Neuronal stem cell (in vitro differentiated cells): ENCODE data around the gene CPEB1.

Experiments
- DNase-seq: peaks from one replicate; pipeline ENCODE4 v3.0.0-alpha.2; 2013; ENCODE audit warnings: low spot score
- H2AFZ ChIP-seq: one replicate; pipeline ENCODE4 v1.6.1; 2013; ENCODE audit warnings: mild to moderate bottlenecking, low read length, inconsistent platforms
- H2AK5ac ChIP-seq: 2 replicates; pipeline ENCODE4 v1.6.1; 2013; ENCODE audit warnings: low read depth, mild to moderate bottlenecking, inconsistent platforms, low read length, moderate library complexity, mixed read lengths
- H2BK120ac ChIP-seq: 2 replicates; pipeline ENCODE4 v1.6.1; 2013; ENCODE audit warnings: low read depth, mild to moderate bottlenecking, inconsistent platforms, low read length, moderate library complexity, mixed read lengths
- H2BK12ac ChIP-seq: one replicate; pipeline ENCODE4 v1.6.1; 2013; ENCODE audit warnings: low read length, inconsistent platforms
- H2BK15ac ChIP-seq: 2 replicates; pipeline ENCODE4 v1.6.1; 2013; ENCODE audit warnings: mild to moderate bottlenecking, low read length, inconsistent platforms, mixed read lengths
- H2BK5ac ChIP-seq: one replicate; pipeline ENCODE4 v1.6.1; 2013; ENCODE audit warnings: inconsistent platforms, mild to moderate bottlenecking, low read length, moderate library complexity
- H3K14ac ChIP-seq: one replicate; pipeline ENCODE4 v1.6.1; 2013; ENCODE audit warnings: low read length, inconsistent platforms
- H3K18ac ChIP-seq: 2 replicates; pipeline ENCODE4 v1.6.1; 2013; ENCODE audit warnings: low read length, inconsistent platforms
- H3K23ac ChIP-seq: 2 replicates; pipeline ENCODE4 v1.6.1; 2013; ENCODE audit warnings: low read depth, mild to moderate bottlenecking, mixed read lengths, low read length, inconsistent platforms; ENCODE audit not compliant: poor library complexity
- H3K27ac ChIP-seq: replicated peaks from 3 replicates; pipeline ENCODE4 v1.5.1; 2013; ENCODE audit warnings: low read length, inconsistent platforms
- H3K27me3 ChIP-seq, 3 experiments: 2 replicates each; pipeline ENCODE4 v1.6.1; 2013; ENCODE audit warnings: low read length in 3 of 3, mild to moderate bottlenecking in 2 of 3, inconsistent platforms in 1 of 3, low read depth in 1 of 3, mixed read lengths in 1 of 3, moderate library complexity in 1 of 3; ENCODE audit not compliant: control insufficient read depth in 3 of 3, insufficient read depth in 3 of 3
- H3K36me3 ChIP-seq, 2 donors: replicated peaks in 1 of 2; 2 replicates each; pipeline ENCODE4 v1.6.1; 2013; ENCODE audit warnings: low read length in 2 of 2; ENCODE audit not compliant: control insufficient read depth in 2 of 2, insufficient read depth in 2 of 2
- H3K4ac ChIP-seq: 2 replicates; pipeline ENCODE4 v1.6.1; 2013; ENCODE audit warnings: inconsistent platforms, mild to moderate bottlenecking, low read length, moderate library complexity
- H3K4me1 ChIP-seq, 2 donors: 1 replicate in 1 of 2; 2 replicates in 1 of 2; pipeline ENCODE4 v1.6.1; 2013; ENCODE audit warnings: low read length in 2 of 2, low read depth in 1 of 2; ENCODE audit not compliant: control insufficient read depth in 2 of 2, insufficient read depth in 1 of 2
- H3K4me2 ChIP-seq: one replicate; pipeline ENCODE4 v1.6.1; 2013; ENCODE audit warnings: mild to moderate bottlenecking, low read length, inconsistent platforms; ENCODE audit not compliant: insufficient read depth, poor library complexity, severe bottlenecking
- H3K4me3 ChIP-seq, 2 donors: 2 replicates each; pipeline ENCODE4 v1.5.1; 2013; ENCODE audit warnings: low read length in 2 of 2, mild to moderate bottlenecking in 2 of 2, inconsistent platforms in 1 of 2, moderate library complexity in 1 of 2
- H3K79me1 ChIP-seq: one replicate; pipeline ENCODE4 v1.6.1; 2013; ENCODE audit warnings: low read depth, mild to moderate bottlenecking, inconsistent platforms, low read length, moderate library complexity
- H3K9ac ChIP-seq: one replicate; pipeline ENCODE4 v1.6.1; 2013; ENCODE audit warnings: mild to moderate bottlenecking, low read depth, low read length, inconsistent platforms; ENCODE audit not compliant: poor library complexity
- H3K9me3 ChIP-seq, 2 donors: replicated peaks in 1 of 2; 2 replicates each; pipeline versions ENCODE3 to v1.6.1; 2013; ENCODE audit warnings: low read length in 2 of 2, mild to moderate bottlenecking in 2 of 2, inconsistent platforms in 1 of 2, low read depth in 1 of 2, mixed read lengths in 1 of 2, moderate library complexity in 1 of 2; ENCODE audit not compliant: control insufficient read depth in 2 of 2, insufficient read depth in 1 of 2
- H4K8ac ChIP-seq: one replicate; pipeline ENCODE4 v1.6.1; 2013; ENCODE audit warnings: low read depth, mild to moderate bottlenecking, inconsistent platforms, low read length, moderate library complexity
- H4K91ac ChIP-seq: one replicate; pipeline ENCODE4 v1.6.1; 2013; ENCODE audit warnings: low read length, low read depth, mild to moderate bottlenecking, inconsistent platforms; ENCODE audit not compliant: poor library complexity
- WGBS, 2 donors: extraction: QIAGEN DNeasy Blood & Tissue Kit; methylation state at CpG; one replicate each; pipeline ENCODE4 v1.1.7; 2013; ENCODE audit warnings: missing lambda C conversion rate in 2 of 2, mixed read lengths in 1 of 2; ENCODE audit not compliant: insufficient read length in 2 of 2, insufficient replicate concordance in 1 of 2; ENCODE audit errors: extremely low coverage in 2 of 2; 5-methylcytosine and 5-hydroxymethylcytosine counted together

The CPEB1 gene

GRCh38 chr15:82572986-82573385 is 74.2 kb downstream of the CPEB1 start:
- Histone ChIP-seq H3K4me2 (no peak overlapping the region), H3K36me3 (no peaks in the 10 kb centered on the region), H3K9me3 (no peaks in the 10 kb centered on the region), H2AFZ (no peak overlapping the region), H3K27me3 (peaks cover 0 to 61% (median 0%) of the 10 kb centered on the region in 3 experiments), H2AK5ac (no peak overlapping the region), H3K4ac (no peak overlapping the region), H2BK120ac (no peak overlapping the region), H3K27ac (no peak overlapping the region), H3K9ac (no peak overlapping the region), H2BK5ac (no peak overlapping the region), H2BK12ac (no peak overlapping the region), H3K18ac (no peak overlapping the region), H4K8ac (no peak overlapping the region), H3K4me3 (no peak overlapping the region), H3K14ac (no peak overlapping the region), H3K23ac (no peak overlapping the region), H2BK15ac (no peak overlapping the region), H3K79me1 (no peaks in the 10 kb centered on the region), H4K91ac (no peak overlapping the region), H3K4me1 (peaks cover 15 to 16% of the 10 kb centered on the region in 2 donors)
- no peak for DNase-seq
- WGBS, 2 donors: no CpG with 5 or more reads among the region's 3 CpGs

GRCh38 chr15:82572311-82572710 is 74.9 kb downstream of the CPEB1 start:
- Histone ChIP-seq H3K4ac (no peak overlapping the region), H3K36me3 (no peaks in the 10 kb centered on the region), H3K27ac (no peak overlapping the region), H3K4me1 (peaks cover 15 to 16% of the 10 kb centered on the region in 2 donors), H3K18ac (peak overlapping the region; percentile 23), H3K23ac (no peak overlapping the region), H2AFZ (peak overlapping the region; percentile 89), H4K91ac (no peak overlapping the region), H2BK15ac (peak overlapping the region; percentile 9), H2BK120ac (no peak overlapping the region), H3K14ac (peak overlapping the region; percentile 14), H3K4me2 (no peak overlapping the region), H3K9ac (no peak overlapping the region), H2BK5ac (no peak overlapping the region), H3K27me3 (peaks cover 0 to 67% (median 0%) of the 10 kb centered on the region in 3 experiments), H4K8ac (no peak overlapping the region), H3K9me3 (no peaks in the 10 kb centered on the region), H2AK5ac (no peak overlapping the region), H2BK12ac (no peak overlapping the region), H3K4me3 (no peak overlapping the region), H3K79me1 (no peaks in the 10 kb centered on the region)
- WGBS, 2 donors: no CpG with 5 or more reads among the region's 5 CpGs
- DNase-seq: no peak

GRCh38 chr15:82571722-82572222 is 75.4 kb downstream of the CPEB1 start:
- H3K9me3 ChIP-seq: no peaks in the 10 kb centered on the region
- H2BK12ac ChIP-seq: no peak overlapping the region
- H3K23ac ChIP-seq: no peak overlapping the region
- H3K36me3 ChIP-seq: no peaks in the 10 kb centered on the region
- peak overlapping the region; percentile 41 for H3K4me2 ChIP-seq
- H2BK5ac ChIP-seq: no peak overlapping the region
- H2BK120ac ChIP-seq: no peak overlapping the region
- H3K4ac ChIP-seq: no peak overlapping the region
- peaks cover 15 to 16% of the 10 kb centered on the region in 2 donors for H3K4me1 ChIP-seq
- DNase-seq: peak; percentile 43
- H3K14ac ChIP-seq: peak overlapping the region; percentile 14
- WGBS, 2 donors: no CpG with 5 or more reads among the region's 17 CpGs
- peak overlapping the region; percentile 9 for H2BK15ac ChIP-seq
- H3K9ac ChIP-seq: peak overlapping the region; percentile 37
- H3K18ac ChIP-seq: peak overlapping the region; percentile 44
- H4K8ac ChIP-seq: no peak overlapping the region
- H3K27me3 ChIP-seq: peaks cover 0 to 70% (median 0%) of the 10 kb centered on the region in 3 experiments
- H3K27ac ChIP-seq: no peak overlapping the region
- H4K91ac ChIP-seq: no peak overlapping the region
- H3K79me1 ChIP-seq: no peaks in the 10 kb centered on the region
- H3K4me3 ChIP-seq: peak overlapping the region; percentile 44 to 66
- no peak overlapping the region for H2AK5ac ChIP-seq
- H2AFZ ChIP-seq: peak overlapping the region; percentile 89

DNA sequence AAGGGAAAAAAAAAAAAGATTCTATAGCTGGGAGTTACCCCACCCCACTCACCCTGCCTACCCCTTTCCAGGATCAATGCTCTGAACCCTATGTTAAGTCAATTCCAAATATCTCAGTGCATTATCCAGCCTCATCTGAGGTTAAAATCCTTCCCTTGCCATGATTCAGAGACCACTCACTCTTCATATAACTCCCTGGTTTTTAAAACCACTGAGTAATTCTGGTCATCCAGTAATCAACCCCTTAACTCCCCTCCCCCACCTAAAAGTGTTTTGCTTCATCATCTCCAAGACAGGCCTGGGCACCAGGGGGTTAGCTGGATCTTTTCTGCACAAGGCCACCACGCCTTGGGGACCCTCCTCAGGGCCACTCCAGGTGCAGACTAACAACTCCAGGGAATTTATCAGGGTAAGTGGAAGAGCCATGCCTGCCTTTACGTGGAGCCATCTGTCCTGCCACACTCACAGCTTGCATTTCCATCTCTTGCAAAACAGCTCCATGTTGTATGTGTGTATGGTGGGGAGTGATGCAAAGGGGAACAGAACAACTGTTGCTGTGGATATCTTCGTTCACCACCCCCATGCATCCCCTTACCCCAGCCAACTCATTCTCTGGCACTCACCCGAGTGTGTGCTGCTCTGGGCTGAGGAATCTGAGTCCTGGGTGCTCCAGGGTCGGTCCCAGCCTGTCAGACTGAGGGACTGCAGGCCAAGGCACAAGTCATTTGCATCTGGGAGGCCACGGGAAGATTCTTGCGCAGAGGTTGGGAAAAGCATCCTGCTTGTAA is 76.2 kb downstream of the CPEB1 start:
- no CpG with 5 or more reads among the region's 7 CpGs for WGBS, 2 donors
- Histone ChIP-seq H2BK5ac (no peak overlapping the region), H3K4me2 (peak overlapping the region; percentile 21), H3K4ac (no peak overlapping the region), H3K79me1 (no peaks in the 10 kb centered on the region), H3K4me3 (peak overlapping the region; percentile 4 to 44), H3K14ac (no peak overlapping the region), H3K27me3 (peaks cover 0 to 73% (median 0%) of the 10 kb centered on the region in 3 experiments), H3K36me3 (no peaks in the 10 kb centered on the region), H2BK12ac (no peak overlapping the region), H2AFZ (peak overlapping the region; percentile 89), H3K27ac (no peak overlapping the region), H3K9ac (no peak overlapping the region), H3K9me3 (no peaks in the 10 kb centered on the region), H3K23ac (no peak overlapping the region), H3K4me1 (peaks cover 15 to 16% of the 10 kb centered on the region in 2 donors), H3K18ac (peak overlapping the region; percentile 20), H4K8ac (no peak overlapping the region), H4K91ac (no peak overlapping the region), H2BK120ac (no peak overlapping the region), H2AK5ac (peak overlapping the region; percentile 16), H2BK15ac (no peak overlapping the region)
- no peak for DNase-seq
